PC-3 (cell line): ENCODE results near the gene ATXN7L2. TPM values are rescaled to one million over a fixed set of nuclear protein-coding genes. Genes with fewer than 3 reads are reported as not detected.

Experiments used
- ATAC-seq: fragments of 200-7000 bp; cut with Tn5 transposase; 2 replicates; pipeline ENCODE4 v1.9.1; 2020; ENCODE audit warnings: mild to moderate bottlenecking, moderate library complexity
- BruUV-seq: library from RNA; stranded (reverse); fragments of 400-500 nt; replicated peaks from 2 replicates; lab custom pipeline; 2021; lab: Mats Ljungman, UMichigan
- CTCF ChIA-PET: fragments of 300-600 bp; sonication (Branson Sonifier 250); formaldehyde crosslinking; loops from one replicate; lab custom pipeline; 2022; ENCODE audit warnings: antibody characterized with exemption; lab: Charles Lee
- POLR2A ChIA-PET: fragments of 300-600 bp; sonication (Branson Sonifier 250); formaldehyde crosslinking; loops from one replicate; lab custom pipeline; 2022; ENCODE audit warnings: antibody characterized with exemption; ENCODE audit not compliant: unreplicated experiment; lab: Charles Lee
- DNase-seq: peaks from one replicate; pipeline ENCODE4 v3.0.0-alpha.2; 2015
- H2AFZ ChIP-seq: fragments of 300-600 bp; sonication (generic); 2 replicates; pipeline ENCODE4 v1.6.0; 2016; ENCODE audit warnings: antibody characterized with exemption, low read length
- H3F3A ChIP-seq: fragments of 300-600 bp; sonication (generic); one replicate; pipeline ENCODE4 v1.6.0; 2017; ENCODE audit warnings: antibody characterized with exemption, low read length, control low read depth, mild to moderate bottlenecking; ENCODE audit not compliant: unreplicated experiment
- H3K27ac ChIP-seq: fragments of 300-600 bp; sonication (generic); 2 replicates; pipeline ENCODE4 v1.5.1; 2016; ENCODE audit warnings: mild to moderate bottlenecking, low read length
- H3K27me3 ChIP-seq: fragments of 300-600 bp; sonication (generic); 2 replicates; pipeline ENCODE4 v1.6.1; 2016; ENCODE audit warnings: low read length, mixed read lengths
- H3K36me3 ChIP-seq: fragments of 300-600 bp; sonication (generic); 2 replicates; pipeline ENCODE4 v1.6.1; 2016; ENCODE audit warnings: low read depth, mixed run types, low read length, mixed read lengths
- H3K4me1 ChIP-seq: fragments of 300-600 bp; sonication (generic); 2 replicates; pipeline ENCODE4 v1.5.1; 2016; ENCODE audit warnings: low read length; ENCODE audit not compliant: insufficient read depth
- H3K4me2 ChIP-seq: fragments of 300-600 bp; sonication (generic); 2 replicates; pipeline ENCODE4 v1.6.0; 2016; ENCODE audit warnings: low read length
- H3K4me3 ChIP-seq: fragments of 300-600 bp; sonication (generic); 2 replicates; pipeline ENCODE4 v1.5.1; 2016; ENCODE audit warnings: mild to moderate bottlenecking, low read length, mixed read lengths
- H3K79me2 ChIP-seq: fragments of 300-600 bp; sonication (generic); 2 replicates; pipeline ENCODE4 v1.6.1; 2017; ENCODE audit warnings: low read length, mixed read lengths
- H3K9ac ChIP-seq: fragments of 300-600 bp; sonication (generic); 2 replicates; pipeline ENCODE4 v1.6.0; 2016; ENCODE audit warnings: mild to moderate bottlenecking, low read length
- H3K9me2 ChIP-seq: fragments of 300-600 bp; sonication (generic); replicated peaks from 2 replicates; pipeline ENCODE4 v1.6.1; 2016; ENCODE audit warnings: mixed run types, low read length, mixed read lengths
- H3K9me3 ChIP-seq: fragments of 300-600 bp; sonication (generic); 2 replicates; pipeline ENCODE4 v1.6.1; 2016; ENCODE audit warnings: low read length, mixed read lengths
- H4K20me1 ChIP-seq: fragments of 300-600 bp; sonication (generic); 2 replicates; pipeline ENCODE4 v1.6.1; 2016; ENCODE audit warnings: low read length, mixed read lengths
- EZH2 ChIP-seq: fragments of 300-600 bp; sonication (generic); IDR thresholded peaks from one replicate; pipeline ENCODE4 v1.6.1; 2017; ENCODE audit warnings: antibody characterized with exemption, mild to moderate bottlenecking, low read length; ENCODE audit not compliant: unreplicated experiment
- EZH2phosphoT487 ChIP-seq: fragments of 300-600 bp; sonication (generic); IDR thresholded peaks from 2 replicates; pipeline ENCODE4 v1.6.1; 2018; ENCODE audit warnings: mild to moderate bottlenecking, antibody characterized with exemption, low read length, borderline replicate concordance
- intact Hi-C: fragments of 100-400 bp; cut with micrococcal nuclease; formaldehyde crosslinking; loops from 2 replicates; pipeline ENCODE4 v1.9.0; 2023
- total RNA-seq: library from RNA; depleted of rRNA; stranded (reverse); fragments of >200 nt; gene quantifications from 2 replicates; pipeline ENCODE4 v1.2.3, GENCODE V29; 2014
- TF ChIP-seq, protein P1 (sequence below): fragments of 300-600 bp; sonication (generic); conservative IDR thresholded peaks from 2 replicates; pipeline ENCODE4 v1.5.1; 2017; ENCODE audit warnings: antibody characterized with exemption, low read depth, mild to moderate bottlenecking, low read length

The ATXN7L2 gene
- total RNA-seq, 1 experiment from 2014 or later, result 9.4 TPM

DNA sequence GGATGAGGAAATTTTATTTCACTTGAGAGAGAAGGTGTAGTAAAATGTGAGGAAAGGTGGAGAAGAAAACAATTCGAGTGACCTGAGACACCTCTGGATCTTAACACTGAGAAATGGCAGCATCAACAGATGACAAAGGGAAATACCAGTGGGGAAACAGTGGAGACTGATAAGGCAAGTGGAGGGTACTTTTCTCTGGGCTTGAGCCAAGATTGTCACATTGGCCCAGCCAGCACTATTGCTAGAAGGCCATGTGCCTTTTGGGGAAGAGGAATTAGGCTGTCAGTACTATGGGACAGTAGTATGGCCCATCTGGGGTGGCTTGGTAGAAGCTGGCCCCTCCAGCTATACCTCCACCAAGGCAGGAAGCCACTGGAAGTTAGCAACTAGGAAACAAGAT lies 9.0 kb upstream of the ATXN7L2 start:
- Histone ChIP-seq H3K27ac (no peak overlapping the region), H4K20me1 (no peaks in the 10 kb centered on the region), H3K4me1 (no peaks in the 10 kb centered on the region), H3K36me3 (no peaks in the 10 kb centered on the region), H2AFZ (no peak overlapping the region), H3F3A (no peaks in the 10 kb centered on the region), H3K27me3 (peaks cover 70% of the 10 kb centered on the region), H3K79me2 (no peaks in the 10 kb centered on the region), H3K9ac (no peak overlapping the region), H3K4me2 (no peak overlapping the region), H3K4me3 (no peak overlapping the region), H3K9me2 (no peaks in the 10 kb centered on the region), H3K9me3 (no peaks in the 10 kb centered on the region)
- CTCF ChIA-PET, result interaction anchor here (0.7 kb wide), 1 partner anchor 19 kb away, joined by 3 read pairs; the partner anchor contains the start of gene CYB561D1
- TF ChIP-seq EZH2, result no peak
- no peak for TF ChIP-seq EZH2phosphoT487
- TF ChIP-seq, protein P1, sequence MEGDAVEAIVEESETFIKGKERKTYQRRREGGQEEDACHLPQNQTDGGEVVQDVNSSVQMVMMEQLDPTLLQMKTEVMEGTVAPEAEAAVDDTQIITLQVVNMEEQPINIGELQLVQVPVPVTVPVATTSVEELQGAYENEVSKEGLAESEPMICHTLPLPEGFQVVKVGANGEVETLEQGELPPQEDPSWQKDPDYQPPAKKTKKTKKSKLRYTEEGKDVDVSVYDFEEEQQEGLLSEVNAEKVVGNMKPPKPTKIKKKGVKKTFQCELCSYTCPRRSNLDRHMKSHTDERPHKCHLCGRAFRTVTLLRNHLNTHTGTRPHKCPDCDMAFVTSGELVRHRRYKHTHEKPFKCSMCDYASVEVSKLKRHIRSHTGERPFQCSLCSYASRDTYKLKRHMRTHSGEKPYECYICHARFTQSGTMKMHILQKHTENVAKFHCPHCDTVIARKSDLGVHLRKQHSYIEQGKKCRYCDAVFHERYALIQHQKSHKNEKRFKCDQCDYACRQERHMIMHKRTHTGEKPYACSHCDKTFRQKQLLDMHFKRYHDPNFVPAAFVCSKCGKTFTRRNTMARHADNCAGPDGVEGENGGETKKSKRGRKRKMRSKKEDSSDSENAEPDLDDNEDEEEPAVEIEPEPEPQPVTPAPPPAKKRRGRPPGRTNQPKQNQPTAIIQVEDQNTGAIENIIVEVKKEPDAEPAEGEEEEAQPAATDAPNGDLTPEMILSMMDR, result no peak
- POLR2A ChIA-PET, result no interaction called here
- no TSS peak for BruUV-seq
- intact Hi-C loops, result no loop called here
- no peak for ATAC-seq
- no peak for DNase-seq

DNA sequence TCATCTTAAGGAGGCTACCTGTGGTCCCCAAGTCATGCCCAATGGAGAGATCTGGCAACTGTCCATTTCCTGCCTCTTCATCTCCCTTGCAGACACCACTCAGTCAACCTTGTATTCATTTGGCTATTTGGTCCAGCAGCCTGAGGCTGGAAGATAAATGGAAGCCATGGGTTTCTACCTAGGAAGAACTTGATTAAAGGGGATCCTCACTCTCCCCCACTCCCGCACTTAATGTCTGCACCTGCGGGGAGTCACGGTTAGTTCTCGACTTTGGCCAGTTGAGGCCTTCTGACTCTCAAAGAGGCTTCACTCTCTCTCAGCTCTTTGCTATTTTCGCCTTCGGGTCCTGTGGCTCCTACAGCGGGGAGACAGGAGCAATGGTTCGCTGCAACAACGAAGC lies 8.4 kb upstream of the ATXN7L2 start:
- Histone ChIP-seq H3K79me2 (no peaks in the 10 kb centered on the region), H3K4me2 (no peak overlapping the region), H2AFZ (no peak overlapping the region), H3K9me2 (no peaks in the 10 kb centered on the region), H3K36me3 (no peaks in the 10 kb centered on the region), H3K9ac (no peak overlapping the region), H3K4me3 (no peak overlapping the region), H4K20me1 (no peaks in the 10 kb centered on the region), H3F3A (no peaks in the 10 kb centered on the region), H3K4me1 (no peaks in the 10 kb centered on the region), H3K27me3 (peaks cover 65% of the 10 kb centered on the region), H3K27ac (no peak overlapping the region), H3K9me3 (no peaks in the 10 kb centered on the region)
- no TSS peak for BruUV-seq
- CTCF ChIA-PET, result no interaction called here
- DNase-seq (no peak), ATAC-seq (no peak)
- intact Hi-C loops, result no loop called here
- POLR2A ChIA-PET, result no interaction called here
- TF ChIP-seq, protein P1, result no peak

DNA sequence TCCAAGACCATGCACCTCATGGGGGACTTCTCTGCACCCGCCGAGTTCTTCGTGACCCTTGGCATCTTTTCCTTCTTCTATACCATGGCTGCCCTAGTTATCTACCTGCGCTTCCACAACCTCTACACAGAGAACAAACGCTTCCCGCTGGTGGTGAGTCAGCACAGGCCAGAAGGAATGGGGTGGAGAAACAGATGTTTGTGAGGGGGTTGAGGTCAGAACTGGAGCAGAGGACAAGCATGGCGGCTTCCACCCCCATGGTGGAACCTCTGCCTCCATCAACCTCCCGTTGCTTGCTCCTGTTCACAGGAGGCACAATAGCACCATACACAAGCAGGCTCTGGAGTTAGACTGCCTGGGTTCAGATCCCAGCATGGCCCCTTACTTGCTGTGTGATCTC lies 6.9 kb upstream of the ATXN7L2 start:
- H3K9me2 ChIP-seq, result no peaks in the 10 kb centered on the region
- H3F3A ChIP-seq, result no peaks in the 10 kb centered on the region
- DNase-seq (no peak), ATAC-seq (no peak)
- H3K79me2 ChIP-seq, result no peaks in the 10 kb centered on the region
- POLR2A ChIA-PET, result no interaction called here
- H4K20me1 ChIP-seq, result no peaks in the 10 kb centered on the region
- intact Hi-C loops, result no loop called here
- H3K9ac ChIP-seq, result no peak overlapping the region
- no peak overlapping the region for H3K4me2 ChIP-seq
- no peak overlapping the region for H3K27ac ChIP-seq
- CTCF ChIA-PET, result no interaction called here
- H3K4me1 ChIP-seq, result no peaks in the 10 kb centered on the region
- H2AFZ ChIP-seq, result no peak overlapping the region
- no peak overlapping the region for H3K4me3 ChIP-seq
- H3K36me3 ChIP-seq, result no peaks in the 10 kb centered on the region
- no TSS peak for BruUV-seq
- H3K27me3 ChIP-seq, result peaks cover 55% of the 10 kb centered on the region
- no peaks in the 10 kb centered on the region for H3K9me3 ChIP-seq
- TF ChIP-seq EZH2phosphoT487 (no peak), EZH2 (no peak)
- TF ChIP-seq, protein P1, result no peak
